Measurements from ENCODE around the gene NLRC3.

Gene NLRC3

DNA sequence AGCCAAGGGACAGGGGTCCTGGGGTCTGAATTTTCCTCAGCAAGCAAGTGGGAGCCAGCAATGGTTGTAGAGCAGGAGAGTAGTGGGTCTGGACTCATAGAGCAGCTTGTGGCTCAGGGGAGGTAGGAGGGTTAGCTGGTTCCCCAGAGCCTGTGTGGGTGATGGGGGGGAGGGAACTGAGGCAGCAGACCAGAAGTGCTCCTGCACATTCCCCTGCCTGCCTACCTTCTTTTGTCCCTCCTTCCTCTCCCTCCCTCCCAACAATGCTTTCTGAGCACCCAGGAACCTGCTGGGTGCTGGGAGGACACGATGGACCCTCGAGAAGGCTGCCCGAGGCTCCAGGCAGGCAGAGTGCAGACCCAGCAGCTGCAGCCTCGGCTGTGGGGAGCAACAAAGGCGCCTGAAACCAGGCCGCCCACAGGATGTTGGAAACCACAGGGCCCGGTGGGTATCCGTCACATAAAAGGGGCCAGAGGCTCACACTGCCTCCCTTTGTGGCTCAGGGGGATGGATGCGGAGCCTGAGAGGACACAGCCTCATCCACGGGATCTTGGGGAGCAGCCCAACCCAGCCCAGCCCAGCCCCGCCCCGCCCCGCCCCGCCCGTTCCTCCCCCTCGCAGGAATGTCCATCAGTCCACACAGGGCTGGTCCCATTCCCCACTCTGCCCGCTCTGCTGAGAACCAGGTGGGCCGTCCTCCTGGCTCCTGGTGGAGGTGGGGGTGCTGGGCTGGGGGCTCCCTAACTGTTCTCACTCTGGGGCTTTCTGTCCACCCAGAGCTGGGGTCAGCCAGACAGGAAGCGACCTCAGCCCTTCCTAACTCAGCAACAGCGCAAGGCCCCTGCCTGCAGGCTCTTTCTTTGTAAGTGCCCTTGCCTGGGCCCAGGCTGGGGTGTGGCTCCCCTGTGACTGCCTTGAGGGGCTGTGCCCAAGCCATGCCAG is 1.7 kb upstream of the NLRC3 start:
- no peak; the same call in 2 of the 3 replicates for ATAC-seq
- TF ChIP-seq ZFP30 (CRISPR knock-in tag; IDR thresholded peaks at IDR 0.05) (no peak), TOX (CRISPR knock-in tag; IDR thresholded peaks at IDR 0.05; ENCODE audit: borderline replicate concordance) (no peak), PPARA (CRISPR knock-in tag; IDR thresholded peaks at IDR 0.05; ENCODE audit: borderline replicate concordance) (no peak), TCF4 (CRISPR knock-in tag; IDR thresholded peaks at IDR 0.05; ENCODE audit: borderline replicate concordance) (no peak), ISL1 (CRISPR knock-in tag; IDR thresholded peaks at IDR 0.05) (no peak), ZC3H10 (CRISPR knock-in tag; IDR thresholded peaks at IDR 0.05) (no peak), CSDC2 (CRISPR knock-in tag; IDR thresholded peaks at IDR 0.05) (no peak), BACH2 (CRISPR knock-in tag; IDR thresholded peaks at IDR 0.05; ENCODE audit: borderline replicate concordance) (no peak)
- TF ChIP-seq, protein P1, sequence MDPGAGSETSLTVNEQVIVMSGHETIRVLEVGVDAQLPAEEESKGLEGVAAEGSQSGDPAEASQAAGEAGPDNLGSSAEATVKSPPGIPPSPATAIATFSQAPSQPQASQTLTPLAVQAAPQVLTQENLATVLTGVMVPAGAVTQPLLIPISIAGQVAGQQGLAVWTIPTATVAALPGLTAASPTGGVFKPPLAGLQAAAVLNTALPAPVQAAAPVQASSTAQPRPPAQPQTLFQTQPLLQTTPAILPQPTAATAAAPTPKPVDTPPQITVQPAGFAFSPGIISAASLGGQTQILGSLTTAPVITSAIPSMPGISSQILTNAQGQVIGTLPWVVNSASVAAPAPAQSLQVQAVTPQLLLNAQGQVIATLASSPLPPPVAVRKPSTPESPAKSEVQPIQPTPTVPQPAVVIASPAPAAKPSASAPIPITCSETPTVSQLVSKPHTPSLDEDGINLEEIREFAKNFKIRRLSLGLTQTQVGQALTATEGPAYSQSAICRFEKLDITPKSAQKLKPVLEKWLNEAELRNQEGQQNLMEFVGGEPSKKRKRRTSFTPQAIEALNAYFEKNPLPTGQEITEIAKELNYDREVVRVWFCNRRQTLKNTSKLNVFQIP (CRISPR knock-in tag; IDR thresholded peaks at IDR 0.05; ENCODE audit: borderline replicate concordance, low read depth), result no peak
- TF ChIP-seq, protein P2, sequence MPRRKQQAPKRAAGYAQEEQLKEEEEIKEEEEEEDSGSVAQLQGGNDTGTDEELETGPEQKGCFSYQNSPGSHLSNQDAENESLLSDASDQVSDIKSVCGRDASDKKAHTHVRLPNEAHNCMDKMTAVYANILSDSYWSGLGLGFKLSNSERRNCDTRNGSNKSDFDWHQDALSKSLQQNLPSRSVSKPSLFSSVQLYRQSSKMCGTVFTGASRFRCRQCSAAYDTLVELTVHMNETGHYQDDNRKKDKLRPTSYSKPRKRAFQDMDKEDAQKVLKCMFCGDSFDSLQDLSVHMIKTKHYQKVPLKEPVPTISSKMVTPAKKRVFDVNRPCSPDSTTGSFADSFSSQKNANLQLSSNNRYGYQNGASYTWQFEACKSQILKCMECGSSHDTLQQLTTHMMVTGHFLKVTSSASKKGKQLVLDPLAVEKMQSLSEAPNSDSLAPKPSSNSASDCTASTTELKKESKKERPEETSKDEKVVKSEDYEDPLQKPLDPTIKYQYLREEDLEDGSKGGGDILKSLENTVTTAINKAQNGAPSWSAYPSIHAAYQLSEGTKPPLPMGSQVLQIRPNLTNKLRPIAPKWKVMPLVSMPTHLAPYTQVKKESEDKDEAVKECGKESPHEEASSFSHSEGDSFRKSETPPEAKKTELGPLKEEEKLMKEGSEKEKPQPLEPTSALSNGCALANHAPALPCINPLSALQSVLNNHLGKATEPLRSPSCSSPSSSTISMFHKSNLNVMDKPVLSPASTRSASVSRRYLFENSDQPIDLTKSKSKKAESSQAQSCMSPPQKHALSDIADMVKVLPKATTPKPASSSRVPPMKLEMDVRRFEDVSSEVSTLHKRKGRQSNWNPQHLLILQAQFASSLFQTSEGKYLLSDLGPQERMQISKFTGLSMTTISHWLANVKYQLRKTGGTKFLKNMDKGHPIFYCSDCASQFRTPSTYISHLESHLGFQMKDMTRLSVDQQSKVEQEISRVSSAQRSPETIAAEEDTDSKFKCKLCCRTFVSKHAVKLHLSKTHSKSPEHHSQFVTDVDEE (CRISPR knock-in tag; IDR thresholded peaks at IDR 0.05), result no peak
- TF ChIP-seq, protein P3, sequence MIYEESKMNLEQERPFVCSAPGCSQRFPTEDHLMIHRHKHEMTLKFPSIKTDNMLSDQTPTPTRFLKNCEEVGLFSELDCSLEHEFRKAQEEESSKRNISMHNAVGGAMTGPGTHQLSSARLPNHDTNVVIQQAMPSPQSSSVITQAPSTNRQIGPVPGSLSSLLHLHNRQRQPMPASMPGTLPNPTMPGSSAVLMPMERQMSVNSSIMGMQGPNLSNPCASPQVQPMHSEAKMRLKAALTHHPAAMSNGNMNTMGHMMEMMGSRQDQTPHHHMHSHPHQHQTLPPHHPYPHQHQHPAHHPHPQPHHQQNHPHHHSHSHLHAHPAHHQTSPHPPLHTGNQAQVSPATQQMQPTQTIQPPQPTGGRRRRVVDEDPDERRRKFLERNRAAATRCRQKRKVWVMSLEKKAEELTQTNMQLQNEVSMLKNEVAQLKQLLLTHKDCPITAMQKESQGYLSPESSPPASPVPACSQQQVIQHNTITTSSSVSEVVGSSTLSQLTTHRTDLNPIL (CRISPR knock-in tag; IDR thresholded peaks at IDR 0.05; ENCODE audit: low read depth), result no peak

DNA sequence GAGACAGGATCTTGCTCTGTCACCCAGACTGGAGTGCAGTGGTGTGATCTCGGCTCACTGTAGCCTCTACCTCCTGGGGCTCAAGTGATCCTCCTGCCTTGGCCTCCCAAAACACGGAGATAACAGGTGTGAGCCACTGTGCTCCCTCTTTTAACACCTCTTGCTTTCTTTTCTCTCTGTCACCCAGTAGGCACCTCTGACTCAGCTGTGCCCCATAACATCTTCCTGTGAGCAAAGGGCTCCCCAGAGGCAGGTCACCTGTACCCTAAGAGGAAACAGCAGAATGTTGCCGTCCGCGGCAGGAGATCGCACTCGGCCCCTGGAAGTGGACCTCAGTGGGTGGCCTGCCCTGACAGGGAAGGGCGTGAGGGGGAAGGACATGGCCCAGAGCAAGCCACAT is 918 bp upstream of the NLRC3 start:
- TF ChIP-seq ZC3H10 (CRISPR knock-in tag; IDR thresholded peaks at IDR 0.05), result no peak
- TF ChIP-seq, protein P3 (CRISPR knock-in tag; IDR thresholded peaks at IDR 0.05; ENCODE audit: low read depth), result no peak
- TF ChIP-seq ZFP30 (CRISPR knock-in tag; IDR thresholded peaks at IDR 0.05), result no peak
- no peak for TF ChIP-seq BACH2 (CRISPR knock-in tag; IDR thresholded peaks at IDR 0.05; ENCODE audit: borderline replicate concordance)
- TF ChIP-seq TOX (CRISPR knock-in tag; IDR thresholded peaks at IDR 0.05; ENCODE audit: borderline replicate concordance), result no peak
- no peak for TF ChIP-seq CSDC2 (CRISPR knock-in tag; IDR thresholded peaks at IDR 0.05)
- TF ChIP-seq ISL1 (CRISPR knock-in tag; IDR thresholded peaks at IDR 0.05), result no peak
- no peak for TF ChIP-seq RARB (CRISPR knock-in tag; IDR thresholded peaks at IDR 0.05)
- TF ChIP-seq ZNF70 (CRISPR knock-in tag; IDR thresholded peaks at IDR 0.05), result no peak
- TF ChIP-seq, protein P1 (CRISPR knock-in tag; IDR thresholded peaks at IDR 0.05; ENCODE audit: borderline replicate concordance, low read depth), result no peak
- TF ChIP-seq ZNF565 (CRISPR knock-in tag; conservative IDR thresholded peaks at IDR 0.05; ENCODE audit: low read depth), result no peak
- TF ChIP-seq, protein P4, sequence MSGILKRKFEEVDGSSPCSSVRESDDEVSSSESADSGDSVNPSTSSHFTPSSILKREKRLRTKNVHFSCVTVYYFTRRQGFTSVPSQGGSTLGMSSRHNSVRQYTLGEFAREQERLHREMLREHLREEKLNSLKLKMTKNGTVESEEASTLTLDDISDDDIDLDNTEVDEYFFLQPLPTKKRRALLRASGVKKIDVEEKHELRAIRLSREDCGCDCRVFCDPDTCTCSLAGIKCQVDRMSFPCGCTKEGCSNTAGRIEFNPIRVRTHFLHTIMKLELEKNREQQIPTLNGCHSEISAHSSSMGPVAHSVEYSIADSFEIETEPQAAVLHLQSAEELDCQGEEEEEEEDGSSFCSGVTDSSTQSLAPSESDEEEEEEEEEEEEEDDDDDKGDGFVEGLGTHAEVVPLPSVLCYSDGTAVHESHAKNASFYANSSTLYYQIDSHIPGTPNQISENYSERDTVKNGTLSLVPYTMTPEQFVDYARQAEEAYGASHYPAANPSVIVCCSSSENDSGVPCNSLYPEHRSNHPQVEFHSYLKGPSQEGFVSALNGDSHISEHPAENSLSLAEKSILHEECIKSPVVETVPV (CRISPR knock-in tag; IDR thresholded peaks at IDR 0.05), result no peak
- no peak for TF ChIP-seq OSR1 (CRISPR knock-in tag; IDR thresholded peaks at IDR 0.05)
- no peak for TF ChIP-seq ESRRG (CRISPR knock-in tag; IDR thresholded peaks at IDR 0.05)
- no peak for TF ChIP-seq SNAI2 (CRISPR knock-in tag; IDR thresholded peaks at IDR 0.05)
- no peak for TF ChIP-seq TCF4 (CRISPR knock-in tag; IDR thresholded peaks at IDR 0.05; ENCODE audit: borderline replicate concordance)
- TF ChIP-seq, protein P2 (CRISPR knock-in tag; IDR thresholded peaks at IDR 0.05), result no peak
- TF ChIP-seq, protein P5, sequence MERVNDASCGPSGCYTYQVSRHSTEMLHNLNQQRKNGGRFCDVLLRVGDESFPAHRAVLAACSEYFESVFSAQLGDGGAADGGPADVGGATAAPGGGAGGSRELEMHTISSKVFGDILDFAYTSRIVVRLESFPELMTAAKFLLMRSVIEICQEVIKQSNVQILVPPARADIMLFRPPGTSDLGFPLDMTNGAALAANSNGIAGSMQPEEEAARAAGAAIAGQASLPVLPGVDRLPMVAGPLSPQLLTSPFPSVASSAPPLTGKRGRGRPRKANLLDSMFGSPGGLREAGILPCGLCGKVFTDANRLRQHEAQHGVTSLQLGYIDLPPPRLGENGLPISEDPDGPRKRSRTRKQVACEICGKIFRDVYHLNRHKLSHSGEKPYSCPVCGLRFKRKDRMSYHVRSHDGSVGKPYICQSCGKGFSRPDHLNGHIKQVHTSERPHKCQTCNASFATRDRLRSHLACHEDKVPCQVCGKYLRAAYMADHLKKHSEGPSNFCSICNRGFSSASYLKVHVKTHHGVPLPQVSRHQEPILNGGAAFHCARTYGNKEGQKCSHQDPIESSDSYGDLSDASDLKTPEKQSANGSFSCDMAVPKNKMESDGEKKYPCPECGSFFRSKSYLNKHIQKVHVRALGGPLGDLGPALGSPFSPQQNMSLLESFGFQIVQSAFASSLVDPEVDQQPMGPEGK (CRISPR knock-in tag; IDR thresholded peaks at IDR 0.05; ENCODE audit: borderline replicate concordance), result no peak
- TF ChIP-seq PPARA (CRISPR knock-in tag; IDR thresholded peaks at IDR 0.05; ENCODE audit: borderline replicate concordance), result no peak
- no peak for TF ChIP-seq ZFP3 (CRISPR knock-in tag; IDR thresholded peaks at IDR 0.05)
- ATAC-seq, result no peak
